ENCODE results near the gene DIAPH2. TPM values are rescaled to one million over a fixed set of nuclear protein-coding genes. Genes with fewer than 3 reads are reported as not detected.

Gene DIAPH2
- total and polyA plus RNA-seq, 7 donors = 2.6 to 19.2 (median 11.5) TPM

GRCh38 chrX:97609357-97609756, 924.7 kb downstream of the DIAPH2 start:
- no peak for TF ChIP-seq CTCF (IDR thresholded peaks at IDR 0.05)
- 85 to 95% (median 94%) methylated on average over 1 of the region's 1 CpG for WGBS, 3 donors
- H3K27me3 ChIP-seq (ENCODE audit: insufficient read depth in 3 of 3, low read length in 2 of 3) = no peaks in the 10 kb centered on the region

GRCh38 chrX:97609938-97610337, 925.3 kb downstream of the DIAPH2 start:
- 61 to 76% (median 73%) methylated on average over 1 of the region's 1 CpG for whole genome bisulfite sequencing, 3 donors
- ATAC-seq (no peak), DNase-seq (no peak)
- Histone ChIP-seq H3K9me3 (no peaks in the 10 kb centered on the region), H3K4me1 (no peaks in the 10 kb centered on the region), H3K4me3 (no peak overlapping the region), H3K27me3 (ENCODE audit: insufficient read depth in 3 of 3, low read length in 2 of 3) (no peaks in the 10 kb centered on the region), H3K27ac (no peak overlapping the region), H3K36me3 (ENCODE audit: insufficient read depth in 1 of 2, low read depth in 1 of 2) (no peaks in the 10 kb centered on the region)
- no peak for TF ChIP-seq CTCF (IDR thresholded peaks at IDR 0.05)
- intact Hi-C loops (cut with DNase I) = no loop called here

More at GRCh38 chrX:97609357-97609756, 924.7 kb downstream of the DIAPH2 start:
- Histone ChIP-seq H3K36me3 (ENCODE audit: insufficient read depth in 1 of 2, low read depth in 1 of 2) (no peaks in the 10 kb centered on the region), H3K9me3 (no peaks in the 10 kb centered on the region), H3K4me3 (no peak overlapping the region), H3K4me1 (no peaks in the 10 kb centered on the region), H3K27ac (no peak overlapping the region)
- intact Hi-C loops (cut with DNase I) = no loop called here
- no peak for ATAC-seq
- no peak for DNase-seq

- TF ChIP-seq CTCF (IDR thresholded peaks at IDR 0.05) = no peak
- Histone ChIP-seq H3K4me3 (no peak overlapping the region), H3K4me1 (no peaks in the 10 kb centered on the region), H3K27me3 (ENCODE audit: insufficient read depth in 3 of 3, low read length in 2 of 3) (no peaks in the 10 kb centered on the region), H3K27ac (no peak overlapping the region), H3K36me3 (ENCODE audit: insufficient read depth in 1 of 2, low read depth in 1 of 2) (no peaks in the 10 kb centered on the region), H3K9me3 (no peaks in the 10 kb centered on the region)
- ATAC-seq (no peak), DNase-seq (no peak)
- WGBS, 3 donors = 72 to 78% (median 74%) methylated on average over 7 of the region's 7 CpGs
- intact Hi-C loops (cut with DNase I) = no loop called here
These were observed 932.4 kb downstream of the DIAPH2 start for GRCh38 chrX:97616883-97617530.

- 92 to 100% (median 95%) methylated on average over 2 of the region's 2 CpGs for WGBS, 3 donors
- DNase-seq (no peak), ATAC-seq (no peak)
- Histone ChIP-seq H3K27me3 (ENCODE audit: insufficient read depth in 3 of 3, low read length in 2 of 3) (no peaks in the 10 kb centered on the region), H3K4me3 (no peak overlapping the region), H3K27ac (no peak overlapping the region), H3K4me1 (no peaks in the 10 kb centered on the region), H3K9me3 (no peaks in the 10 kb centered on the region), H3K36me3 (ENCODE audit: insufficient read depth in 1 of 2, low read depth in 1 of 2) (no peaks in the 10 kb centered on the region)
- no peak for TF ChIP-seq CTCF (IDR thresholded peaks at IDR 0.05)
- intact Hi-C loops (cut with DNase I) = no loop called here
These were observed 934.9 kb downstream of the DIAPH2 start for GRCh38 chrX:97619499-97619898.

- intact Hi-C loops (cut with DNase I) = no loop called here
- TF ChIP-seq CTCF (IDR thresholded peaks at IDR 0.05) = no peak
- no peaks in the 10 kb centered on the region for H3K36me3 ChIP-seq (ENCODE audit: insufficient read depth in 1 of 2, low read depth in 1 of 2)
These were observed 937.5 kb downstream of the DIAPH2 start for GRCh38 chrX:97622111-97622510.

More at GRCh38 chrX:97622111-97622510, 937.5 kb downstream of the DIAPH2 start:
- WGBS, 3 donors = 82 to 94% (median 89%) methylated on average over 3 of the region's 3 CpGs
- DNase-seq = no peak
- no peak overlapping the region for H3K27ac ChIP-seq
- no peak overlapping the region for H3K4me3 ChIP-seq
- no peak for ATAC-seq
- no peaks in the 10 kb centered on the region for H3K9me3 ChIP-seq
- H3K4me1 ChIP-seq = no peaks in the 10 kb centered on the region
- H3K27me3 ChIP-seq (ENCODE audit: insufficient read depth in 3 of 3, low read length in 2 of 3) = no peaks in the 10 kb centered on the region

All from psoas muscle (tissue), 8 donors.